ENCODE results near the gene ZC3H6. TPM values are rescaled to one million over a fixed set of nuclear protein-coding genes. Genes with fewer than 3 reads are reported as not detected.
A peak's percentile ranks its signal among the peaks of the same experiment; 100 is the strongest.

The ZC3H6 gene
- total RNA-seq, 2 donors from 2014 or later: 4.0 to 7.0 TPM

- Histone ChIP-seq H3K36me3 (replicated peaks in 1 of 2; ENCODE audit: insufficient read depth in 1 of 2, low read depth in 2 of 2) (no peaks in the 10 kb centered on the region), H3K4me3 (no peak overlapping the region), H3K4me1 (peaks cover 7% of the 10 kb centered on the region), H3K27me3 (no peaks in the 10 kb centered on the region), H3K9me3 (no peaks in the 10 kb centered on the region), H3K27ac (no peak overlapping the region)
- DNase-seq: no peak
- no peak for TF ChIP-seq POLR2A (IDR thresholded peaks at IDR 0.05)
- TF ChIP-seq, protein P1, sequence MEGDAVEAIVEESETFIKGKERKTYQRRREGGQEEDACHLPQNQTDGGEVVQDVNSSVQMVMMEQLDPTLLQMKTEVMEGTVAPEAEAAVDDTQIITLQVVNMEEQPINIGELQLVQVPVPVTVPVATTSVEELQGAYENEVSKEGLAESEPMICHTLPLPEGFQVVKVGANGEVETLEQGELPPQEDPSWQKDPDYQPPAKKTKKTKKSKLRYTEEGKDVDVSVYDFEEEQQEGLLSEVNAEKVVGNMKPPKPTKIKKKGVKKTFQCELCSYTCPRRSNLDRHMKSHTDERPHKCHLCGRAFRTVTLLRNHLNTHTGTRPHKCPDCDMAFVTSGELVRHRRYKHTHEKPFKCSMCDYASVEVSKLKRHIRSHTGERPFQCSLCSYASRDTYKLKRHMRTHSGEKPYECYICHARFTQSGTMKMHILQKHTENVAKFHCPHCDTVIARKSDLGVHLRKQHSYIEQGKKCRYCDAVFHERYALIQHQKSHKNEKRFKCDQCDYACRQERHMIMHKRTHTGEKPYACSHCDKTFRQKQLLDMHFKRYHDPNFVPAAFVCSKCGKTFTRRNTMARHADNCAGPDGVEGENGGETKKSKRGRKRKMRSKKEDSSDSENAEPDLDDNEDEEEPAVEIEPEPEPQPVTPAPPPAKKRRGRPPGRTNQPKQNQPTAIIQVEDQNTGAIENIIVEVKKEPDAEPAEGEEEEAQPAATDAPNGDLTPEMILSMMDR (IDR thresholded peaks at IDR 0.05): no peak
- intact Hi-C loops (cut with DNase I): no loop called here
- WGBS, 2 donors: 89 to 97% methylated on average over 2 of the region's 2 CpGs
- ATAC-seq: no peak
These were observed 21.0 kb downstream of the ZC3H6 start for GRCh38 chr2:112296407-112296806.

DNA sequence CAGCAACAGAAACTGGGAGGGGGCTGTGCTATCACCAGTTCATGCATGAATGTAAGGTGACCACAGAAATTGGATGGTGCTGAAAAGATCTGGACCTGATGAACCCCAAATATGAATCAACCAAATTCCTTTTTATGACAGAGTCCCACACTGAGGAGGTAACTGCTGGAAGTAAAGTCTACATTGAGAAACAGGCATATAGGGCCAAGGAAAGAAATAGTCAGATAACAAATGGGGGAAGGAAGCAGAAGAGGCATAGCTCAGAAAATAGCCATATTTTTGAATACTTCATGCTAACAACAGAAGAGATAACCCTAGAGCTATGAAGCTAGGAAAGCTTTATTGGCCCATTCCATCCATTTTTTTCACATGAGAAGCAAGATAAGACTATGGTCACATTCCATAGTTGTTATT, 25.8 kb downstream of the ZC3H6 start:
- ATAC-seq (peak; percentile 15), DNase-seq (no peak)
- TF ChIP-seq, protein P1 (IDR thresholded peaks at IDR 0.05): no peak

GRCh38 chr2:112301973-112302372, 26.6 kb downstream of the ZC3H6 start:
- Histone ChIP-seq H3K4me3 (no peak overlapping the region), H3K4me1 (peaks cover 18% of the 10 kb centered on the region), H3K9me3 (no peaks in the 10 kb centered on the region), H3K36me3 (replicated peaks in 1 of 2; ENCODE audit: insufficient read depth in 1 of 2, low read depth in 2 of 2) (no peaks in the 10 kb centered on the region), H3K27ac (no peak overlapping the region), H3K27me3 (no peaks in the 10 kb centered on the region)
- ATAC-seq (no peak), DNase-seq (no peak)
- intact Hi-C loops (cut with DNase I): no loop called here
- no peak for TF ChIP-seq POLR2A (IDR thresholded peaks at IDR 0.05)
- TF ChIP-seq, protein P1 (IDR thresholded peaks at IDR 0.05): no peak

More for the DNA sequence above, 25.8 kb downstream of the ZC3H6 start:
- Histone ChIP-seq H3K36me3 (replicated peaks in 1 of 2; ENCODE audit: insufficient read depth in 1 of 2, low read depth in 2 of 2) (no peaks in the 10 kb centered on the region), H3K9me3 (no peaks in the 10 kb centered on the region), H3K4me3 (no peak overlapping the region), H3K27me3 (no peaks in the 10 kb centered on the region), H3K27ac (no peak overlapping the region), H3K4me1 (peaks cover 18% of the 10 kb centered on the region)
- intact Hi-C loops (cut with DNase I): no loop called here

DNA sequence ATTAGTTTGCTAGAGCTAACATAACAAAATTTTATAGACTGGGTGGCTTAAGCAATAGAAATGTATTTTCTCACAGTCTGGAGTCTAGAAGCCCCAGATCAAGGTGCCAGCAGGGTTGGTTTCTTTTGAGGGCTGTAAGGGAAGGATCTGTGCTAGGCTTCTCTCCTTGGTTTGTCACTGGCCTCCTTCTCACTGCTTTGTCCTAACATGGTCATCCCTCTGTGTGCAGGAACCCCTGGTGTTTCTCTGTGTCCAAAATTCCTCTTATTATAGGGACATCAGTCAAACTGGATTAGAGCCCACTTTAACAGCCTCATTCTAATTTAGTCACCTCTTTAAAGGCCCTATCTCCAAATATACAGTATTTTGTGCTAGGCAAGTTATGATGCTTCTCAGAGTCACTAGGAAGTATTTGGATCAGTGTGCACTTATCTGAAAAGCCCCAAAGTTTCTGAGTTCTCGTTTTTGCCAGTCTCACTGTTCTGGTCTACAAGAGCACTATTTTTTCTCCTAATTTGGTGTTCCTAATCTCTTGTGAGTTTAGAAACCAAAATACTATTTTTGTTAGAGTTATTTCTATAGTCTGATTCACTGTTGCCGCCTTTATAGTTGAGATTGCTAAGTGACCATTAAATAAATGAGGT, 29.0 kb downstream of the ZC3H6 start:
- DNase-seq (no peak), ATAC-seq (no peak)
- peaks cover 18% of the 10 kb centered on the region for H3K4me1 ChIP-seq
- H3K36me3 ChIP-seq (replicated peaks in 1 of 2; ENCODE audit: insufficient read depth in 1 of 2, low read depth in 2 of 2): no peaks in the 10 kb centered on the region
- no peaks in the 10 kb centered on the region for H3K27me3 ChIP-seq
- no peak for TF ChIP-seq POLR2A (IDR thresholded peaks at IDR 0.05)
- TF ChIP-seq, protein P1 (IDR thresholded peaks at IDR 0.05): no peak
- H3K27ac ChIP-seq: no peak overlapping the region
- intact Hi-C loops (cut with DNase I): no loop called here
- no peak overlapping the region for H3K4me3 ChIP-seq
- 63 to 66% methylated on average over 2 of the region's 2 CpGs for WGBS, 2 donors
- H3K9me3 ChIP-seq: no peaks in the 10 kb centered on the region

DNA sequence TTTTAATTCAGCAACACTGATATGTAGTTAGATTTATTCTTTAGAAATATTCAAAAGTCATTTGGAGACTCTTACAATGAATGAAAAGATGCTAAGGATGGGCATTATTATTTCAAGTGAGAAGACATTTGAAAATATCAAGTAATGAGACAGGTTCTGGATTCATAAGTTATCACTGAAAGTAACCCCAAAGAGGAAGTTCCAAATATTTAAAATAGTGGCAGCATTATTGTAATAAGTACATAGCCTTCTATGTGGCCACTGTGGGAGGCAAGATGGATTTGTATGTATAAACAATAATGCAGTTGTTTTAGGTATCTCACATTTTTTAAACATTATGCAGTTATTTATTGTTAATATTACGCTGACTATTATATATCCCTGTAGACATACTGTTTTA, 29.7 kb downstream of the ZC3H6 start:
- no peak for ATAC-seq
- Histone ChIP-seq H3K36me3 (replicated peaks in 1 of 2; ENCODE audit: insufficient read depth in 1 of 2, low read depth in 2 of 2) (no peaks in the 10 kb centered on the region), H3K4me3 (no peak overlapping the region), H3K27ac (no peak overlapping the region), H3K9me3 (no peaks in the 10 kb centered on the region), H3K4me1 (peaks cover 18% of the 10 kb centered on the region), H3K27me3 (no peaks in the 10 kb centered on the region)
- TF ChIP-seq, protein P1 (IDR thresholded peaks at IDR 0.05): no peak
- TF ChIP-seq POLR2A (IDR thresholded peaks at IDR 0.05): no peak
- DNase-seq: no peak
- intact Hi-C loops (cut with DNase I): no loop called here
- WGBS, 2 donors: 96 to 100% methylated on average over 1 of the region's 1 CpG

Measured in body of pancreas (tissue), 4 donors.